ENCODE results near the gene BBOX1. TPM values are rescaled to one million over a fixed set of nuclear protein-coding genes. Genes with fewer than 3 reads are reported as not detected.

The BBOX1 gene
- total RNA-seq, 1 donor from 2014 or later, result not detected

DNA sequence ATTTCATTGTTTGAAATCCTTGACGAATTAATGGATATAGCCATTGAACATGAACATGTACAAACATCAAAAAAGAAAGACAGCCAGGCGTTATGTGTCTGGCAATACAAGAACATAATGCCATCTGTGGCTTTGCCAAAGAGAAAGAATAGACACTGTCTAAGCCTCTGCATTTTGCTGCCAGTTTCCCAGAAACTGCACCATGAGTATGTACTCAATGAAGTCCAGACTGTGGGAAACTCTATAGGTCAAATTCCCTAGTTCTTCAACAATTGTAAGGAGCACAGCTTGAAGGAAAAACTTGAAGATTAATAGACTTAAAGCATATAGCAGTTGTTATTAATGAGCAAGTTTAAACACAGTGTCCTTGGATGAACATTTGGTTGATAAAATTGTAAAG is 71.3 kb downstream of the BBOX1 start:
- peaks cover 5% of the 10 kb centered on the region for H3K27me3 Mint-ChIP-seq (ENCODE audit: low read depth)
- H3K4me1 Mint-ChIP-seq, result peaks cover 3% of the 10 kb centered on the region
- H3K27ac Mint-ChIP-seq, result no peak overlapping the region
- H3K9me3 Mint-ChIP-seq, result peaks cover 6% of the 10 kb centered on the region
- no peak for DNase-seq (ENCODE audit: low spot score in 2 of 2, unreplicated experiment in 2 of 2)
- H3K4me3 Mint-ChIP-seq, result no peak overlapping the region
- no peaks in the 10 kb centered on the region for H3K36me3 Mint-ChIP-seq
- TF ChIP-seq CTCF (IDR thresholded peaks at IDR 0.05; ENCODE audit: unreplicated experiment), result no peak

GRCh38 chr11:27112946-27113345 is 72.3 kb downstream of the BBOX1 start:
- H3K4me3 Mint-ChIP-seq, result no peak overlapping the region
- H3K9me3 Mint-ChIP-seq, result peaks cover 6% of the 10 kb centered on the region
- TF ChIP-seq CTCF (IDR thresholded peaks at IDR 0.05; ENCODE audit: unreplicated experiment), result no peak
- H3K27me3 Mint-ChIP-seq (ENCODE audit: low read depth), result peaks cover 5% of the 10 kb centered on the region
- H3K36me3 Mint-ChIP-seq, result no peaks in the 10 kb centered on the region
- no peak for DNase-seq (ENCODE audit: low spot score in 2 of 2, unreplicated experiment in 2 of 2)
- H3K27ac Mint-ChIP-seq, result no peak overlapping the region
- H3K4me1 Mint-ChIP-seq, result peaks cover 6% of the 10 kb centered on the region

DNA sequence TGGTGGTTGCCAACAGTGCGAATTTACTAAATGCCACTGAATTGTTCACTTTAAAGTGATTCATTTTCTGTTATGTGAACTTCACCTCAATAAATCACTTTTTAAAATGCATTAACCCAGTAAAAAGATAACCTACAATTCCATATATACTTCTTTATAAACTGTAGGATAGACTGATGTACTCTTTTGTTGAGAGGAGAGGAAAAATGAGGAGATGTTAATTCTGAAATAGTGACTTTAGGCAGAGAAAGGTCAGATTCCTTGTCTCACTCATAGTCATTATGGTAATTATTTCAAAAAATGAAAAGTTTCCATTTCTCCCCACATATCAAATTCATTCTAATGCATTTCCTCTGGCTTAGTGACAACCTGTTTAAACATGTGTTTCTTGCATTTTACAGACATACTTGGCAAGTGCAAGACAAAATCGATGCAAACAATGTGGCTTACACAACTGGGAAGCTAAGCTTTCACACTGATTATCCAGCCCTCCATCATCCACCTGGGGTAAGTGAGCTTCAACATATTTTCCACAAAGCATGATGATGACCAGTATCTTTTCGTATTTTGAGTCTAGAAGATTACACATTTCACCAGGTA is 74.5 kb downstream of the BBOX1 start:
- DNase-seq (ENCODE audit: low spot score in 2 of 2, unreplicated experiment in 2 of 2), result no peak
- Mint-ChIP-seq H3K27me3 (ENCODE audit: low read depth) (peaks cover 2% of the 10 kb centered on the region), H3K4me1 (peaks cover 6% of the 10 kb centered on the region), H3K36me3 (no peaks in the 10 kb centered on the region), H3K4me3 (no peak overlapping the region), H3K27ac (no peak overlapping the region), H3K9me3 (peaks cover 6% of the 10 kb centered on the region)
- TF ChIP-seq CTCF (IDR thresholded peaks at IDR 0.05; ENCODE audit: unreplicated experiment), result no peak

GRCh38 chr11:27116684-27117083 is 76.1 kb downstream of the BBOX1 start:
- H3K36me3 Mint-ChIP-seq, result no peaks in the 10 kb centered on the region
- peaks cover 6% of the 10 kb centered on the region for H3K4me1 Mint-ChIP-seq
- H3K9me3 Mint-ChIP-seq, result peaks cover 6% of the 10 kb centered on the region
- TF ChIP-seq CTCF (IDR thresholded peaks at IDR 0.05; ENCODE audit: unreplicated experiment), result no peak
- DNase-seq (ENCODE audit: low spot score in 2 of 2, unreplicated experiment in 2 of 2), result no peak
- H3K4me3 Mint-ChIP-seq, result no peak overlapping the region
- H3K27ac Mint-ChIP-seq, result no peak overlapping the region
- H3K27me3 Mint-ChIP-seq (ENCODE audit: low read depth), result no peaks in the 10 kb centered on the region

- H3K27ac Mint-ChIP-seq, result no peak overlapping the region
Observed at GRCh38 chr11:27118371-27118770, 77.8 kb downstream of the BBOX1 start.

More at GRCh38 chr11:27118371-27118770, 77.8 kb downstream of the BBOX1 start:
- H3K9me3 Mint-ChIP-seq, result no peaks in the 10 kb centered on the region
- no peak for TF ChIP-seq CTCF (IDR thresholded peaks at IDR 0.05; ENCODE audit: unreplicated experiment)
- no peaks in the 10 kb centered on the region for H3K36me3 Mint-ChIP-seq
- no peak overlapping the region for H3K4me3 Mint-ChIP-seq
- no peaks in the 10 kb centered on the region for H3K27me3 Mint-ChIP-seq (ENCODE audit: low read depth)
- H3K4me1 Mint-ChIP-seq, result peaks cover 6% of the 10 kb centered on the region
- no peak for DNase-seq (ENCODE audit: low spot score in 2 of 2, unreplicated experiment in 2 of 2)

All from mesothelial cell of epicardium (in vitro differentiated cells).